GM18858 (cell line): ENCODE measurements around the gene EPHB6.
A peak's percentile ranks its signal among the peaks of the same experiment; 100 is the strongest.

Experiments used
- ATAC-seq: cut with Tn5 transposase; IDR thresholded peaks from one replicate; pipeline ENCODE4 v1.9.1; 2021; ENCODE audit not compliant: unreplicated experiment

The EPHB6 gene

GRCh38 chr7:142833174-142834048 lies 21.5 kb upstream of the EPHB6 start:
- peak; percentile 82 for ATAC-seq

GRCh38 chr7:142835487-142835886 lies 19.4 kb upstream of the EPHB6 start:
- no peak for ATAC-seq

- ATAC-seq = no peak
Measured at GRCh38 chr7:142836426-142836825, 18.4 kb upstream of the EPHB6 start.

GRCh38 chr7:142838461-142839213 lies 16.2 kb upstream of the EPHB6 start:
- no peak for ATAC-seq

GRCh38 chr7:142842251-142842766 lies 12.6 kb upstream of the EPHB6 start:
- no peak for ATAC-seq

- ATAC-seq = no peak
Measured at GRCh38 chr7:142847353-142847752, 7.5 kb upstream of the EPHB6 start.

- ATAC-seq = no peak
Measured at GRCh38 chr7:142851269-142851668, 3.6 kb upstream of the EPHB6 start.

- no peak for ATAC-seq
Measured at GRCh38 chr7:142851919-142852318, 3.0 kb upstream of the EPHB6 start.

GRCh38 chr7:142853739-142854371 lies 1.0 kb upstream of the EPHB6 start:
- ATAC-seq = peak; percentile 86

GRCh38 chr7:142855114-142855743 lies 353 bp downstream of the EPHB6 start:
- no peak for ATAC-seq

- no peak for ATAC-seq
Measured at GRCh38 chr7:142855756-142856564, 1.1 kb downstream of the EPHB6 start.

- no peak for ATAC-seq
Measured at GRCh38 chr7:142856565-142857245, 1.8 kb downstream of the EPHB6 start.

GRCh38 chr7:142857625-142858024 lies 2.7 kb downstream of the EPHB6 start:
- ATAC-seq = no peak

GRCh38 chr7:142859411-142859810 lies 4.5 kb downstream of the EPHB6 start:
- no peak for ATAC-seq

- no peak for ATAC-seq
Measured at GRCh38 chr7:142859829-142860228, 5.0 kb downstream of the EPHB6 start.

GRCh38 chr7:142860968-142861367 lies 6.1 kb downstream of the EPHB6 start:
- ATAC-seq = no peak

GRCh38 chr7:142862351-142862750 lies 7.5 kb downstream of the EPHB6 start:
- ATAC-seq = no peak

GRCh38 chr7:142862786-142863400 lies 8.0 kb downstream of the EPHB6 start:
- ATAC-seq = no peak
